Measurements from ENCODE around the gene ULK1.

ULK1 gene

DNA sequence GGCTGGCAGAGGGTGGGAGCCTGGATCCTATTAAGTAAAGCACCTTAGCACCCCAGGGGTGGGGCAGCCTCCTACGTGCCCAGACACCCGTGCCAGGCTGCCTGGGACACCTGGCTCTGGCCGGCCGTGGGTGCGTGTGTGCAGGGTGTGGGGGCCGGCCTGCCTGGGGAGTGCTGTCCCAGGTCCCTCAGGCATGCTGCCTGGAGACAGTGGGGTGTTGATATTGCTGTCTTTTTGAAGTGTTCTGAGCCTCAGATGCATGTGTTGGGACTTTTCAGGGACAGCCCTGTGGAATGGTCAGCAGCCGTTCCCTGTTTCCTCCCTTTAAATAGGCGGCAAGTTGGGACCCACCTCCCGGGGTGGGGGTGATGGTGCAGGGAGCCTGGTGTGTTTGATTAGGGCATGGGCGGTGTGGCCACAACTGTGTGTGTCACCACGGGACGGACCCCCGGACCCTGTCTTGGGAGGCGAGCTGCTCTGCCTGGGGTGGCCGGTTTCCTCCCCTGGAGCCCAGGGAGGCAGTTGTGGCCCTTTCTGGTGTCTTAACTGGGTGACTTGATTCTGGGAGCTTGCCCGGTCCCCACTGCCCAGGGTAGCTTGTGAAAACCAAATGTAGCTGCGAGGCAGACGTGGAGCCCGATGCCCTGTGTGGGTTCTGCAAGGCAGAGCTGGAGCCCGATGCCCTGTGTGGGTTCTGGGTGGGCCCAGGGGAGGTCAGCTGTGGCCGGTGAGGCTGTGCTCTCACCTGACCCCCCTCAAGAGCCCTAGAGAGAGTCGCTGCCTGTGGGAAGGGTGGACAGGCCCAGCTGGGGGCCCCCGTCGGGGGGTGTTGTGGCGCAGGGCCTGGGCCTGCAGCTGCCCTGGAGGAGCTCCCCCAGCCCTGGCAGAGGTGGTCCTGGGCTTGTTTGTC lies 8.2 kb downstream of the ULK1 start:
- Histone ChIP-seq H4K8ac (ENCODE audit: low read depth, low read length) (no peak overlapping the region), H2BK15ac (ENCODE audit: low read length) (no peak overlapping the region), H2AK5ac (ENCODE audit: low read depth, low read length) (no peak overlapping the region), H3K4me3 (ENCODE audit: low read length in 2 of 2) (peak overlapping the region in 1 of 2 donors; percentile 54), H2BK12ac (ENCODE audit: low read length) (no peak overlapping the region), H3K9ac (ENCODE audit: low read depth, low read length, poor library complexity) (no peak overlapping the region), H2BK120ac (ENCODE audit: low read depth, low read length) (peak overlapping the region; percentile 14), H3K4ac (ENCODE audit: low read length) (no peak overlapping the region), H3K23ac (ENCODE audit: low read depth, low read length, poor library complexity) (peak overlapping the region; percentile 17), H3K14ac (ENCODE audit: low read length) (no peak overlapping the region), H3K9me3 (replicated peaks in 1 of 2; ENCODE audit: control insufficient read depth in 2 of 2, insufficient read depth in 1 of 2, low read depth in 1 of 2, low read length in 2 of 2) (no peaks in the 10 kb centered on the region), H3K4me1 (ENCODE audit: control insufficient read depth in 2 of 2, insufficient read depth in 1 of 2, low read depth in 1 of 2, low read length in 2 of 2) (peaks cover 0 to 6% of the 10 kb centered on the region in 2 donors), H3K27me3 (ENCODE audit: control insufficient read depth in 3 of 3, insufficient read depth in 3 of 3, low read depth in 1 of 3, low read length in 3 of 3) (peaks cover 0 to 2% (median 0%) of the 10 kb centered on the region in 3 experiments), H3K18ac (ENCODE audit: low read length) (no peak overlapping the region), H2BK5ac (ENCODE audit: low read length) (peak overlapping the region; percentile 77), H3K27ac (replicated peaks; ENCODE audit: low read length) (no peak overlapping the region), H3K36me3 (replicated peaks in 1 of 2; ENCODE audit: control insufficient read depth in 2 of 2, insufficient read depth in 2 of 2, low read length in 2 of 2) (peaks cover 6 to 44% of the 10 kb centered on the region in 2 donors), H2AFZ (ENCODE audit: low read length) (no peak overlapping the region), H4K91ac (ENCODE audit: low read depth, low read length, poor library complexity) (no peak overlapping the region), H3K4me2 (ENCODE audit: insufficient read depth, low read length, poor library complexity, severe bottlenecking) (no peak overlapping the region), H3K79me1 (ENCODE audit: low read depth, low read length) (peaks cover 44% of the 10 kb centered on the region)
- no peak for DNase-seq (ENCODE audit: low spot score)
- no CpG with 5 or more reads among the region's 25 CpGs for WGBS, 2 donors (ENCODE audit: extremely low coverage in 2 of 2, insufficient read length in 2 of 2, insufficient replicate concordance in 1 of 2)

DNA sequence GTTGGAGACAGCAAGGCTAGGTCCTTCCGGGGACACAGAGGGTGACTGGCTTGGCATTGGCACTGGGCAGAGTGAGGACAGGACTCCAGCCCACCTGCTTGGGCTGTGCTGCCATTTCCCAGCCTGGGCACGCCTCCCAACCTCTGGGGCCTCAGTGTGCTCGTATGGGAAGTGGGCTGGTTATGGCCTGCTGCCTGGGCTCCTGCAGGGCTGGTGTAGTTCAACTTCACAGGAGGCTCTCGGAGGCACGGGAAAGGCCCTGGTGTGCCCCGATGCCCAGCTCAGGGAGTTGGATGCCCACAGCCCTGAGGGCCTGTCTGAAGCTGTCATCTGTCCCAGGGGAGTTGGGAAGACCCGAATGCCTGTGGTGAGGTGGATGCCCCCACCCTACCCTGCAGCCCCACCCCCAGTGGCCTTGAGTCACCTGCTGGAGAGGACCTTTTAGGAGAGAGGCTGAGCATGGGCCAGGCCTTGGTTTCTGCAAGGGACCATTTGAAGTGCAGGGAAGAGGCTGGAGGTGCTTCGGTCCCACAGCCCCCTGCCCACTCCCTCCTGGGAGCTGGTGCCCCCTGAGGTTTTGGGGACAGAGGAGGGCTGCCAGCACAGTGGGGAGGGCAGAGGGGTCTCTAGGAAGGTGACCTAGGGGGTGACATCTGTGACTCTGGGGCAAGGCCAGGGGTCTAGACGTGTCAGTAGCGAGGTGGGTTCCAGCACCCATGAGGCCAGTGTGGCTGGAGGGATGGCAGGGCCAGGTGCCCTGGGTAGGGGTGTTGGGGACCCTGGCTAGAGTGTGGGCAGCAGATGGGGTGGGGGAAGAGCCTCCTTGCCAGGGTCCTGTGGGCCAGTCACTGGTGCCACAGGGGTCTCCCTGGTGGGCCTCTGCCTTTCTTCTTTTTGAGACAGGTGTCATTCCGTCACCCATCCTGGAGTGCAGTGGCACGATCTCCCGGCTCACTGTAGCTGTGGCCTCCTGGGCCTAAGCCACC lies 9.1 kb downstream of the ULK1 start:
- H3K4me2 ChIP-seq (ENCODE audit: insufficient read depth, low read length, poor library complexity, severe bottlenecking) = no peak overlapping the region
- no peak for DNase-seq (ENCODE audit: low spot score)
- no CpG with 5 or more reads among the region's 13 CpGs for WGBS, 2 donors (ENCODE audit: extremely low coverage in 2 of 2, insufficient read length in 2 of 2, insufficient replicate concordance in 1 of 2)

DNA sequence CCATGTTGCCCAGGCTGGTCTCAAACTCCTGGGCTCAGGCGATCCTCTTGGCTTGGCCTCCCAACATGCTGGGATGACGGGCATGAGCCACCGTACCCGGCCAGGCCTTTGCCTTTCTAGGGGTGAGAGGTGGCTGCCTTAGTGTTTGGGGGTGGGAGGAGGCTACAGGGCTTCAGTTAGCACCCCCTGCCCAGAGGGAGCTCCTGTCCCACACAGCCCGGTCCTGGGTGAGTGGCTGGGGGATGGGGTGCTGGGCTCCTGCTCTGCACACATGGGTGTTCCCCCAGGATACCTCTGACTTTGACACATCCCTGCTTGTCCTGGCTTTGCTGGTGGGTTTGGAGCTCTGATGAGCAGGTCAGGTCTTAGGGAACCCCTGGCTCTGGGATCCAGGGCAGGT lies 9.9 kb downstream of the ULK1 start:
- H2AK5ac ChIP-seq (ENCODE audit: low read depth, low read length) = no peak overlapping the region
- H3K27ac ChIP-seq (replicated peaks; ENCODE audit: low read length) = no peak overlapping the region
- H3K27me3 ChIP-seq (ENCODE audit: control insufficient read depth in 3 of 3, insufficient read depth in 3 of 3, low read depth in 1 of 3, low read length in 3 of 3) = peaks cover 0 to 2% (median 0%) of the 10 kb centered on the region in 3 experiments
- H3K4ac ChIP-seq (ENCODE audit: low read length) = no peak overlapping the region
- H3K23ac ChIP-seq (ENCODE audit: low read depth, low read length, poor library complexity) = no peak overlapping the region
- H2AFZ ChIP-seq (ENCODE audit: low read length) = no peak overlapping the region
- H3K36me3 ChIP-seq (replicated peaks in 1 of 2; ENCODE audit: control insufficient read depth in 2 of 2, insufficient read depth in 2 of 2, low read length in 2 of 2) = peaks cover 3 to 36% of the 10 kb centered on the region in 2 donors
- H3K14ac ChIP-seq (ENCODE audit: low read length) = no peak overlapping the region
- no peaks in the 10 kb centered on the region for H3K9me3 ChIP-seq (replicated peaks in 1 of 2; ENCODE audit: control insufficient read depth in 2 of 2, insufficient read depth in 1 of 2, low read depth in 1 of 2, low read length in 2 of 2)
- no peak overlapping the region for H4K91ac ChIP-seq (ENCODE audit: low read depth, low read length, poor library complexity)
- no peak overlapping the region for H3K4me2 ChIP-seq (ENCODE audit: insufficient read depth, low read length, poor library complexity, severe bottlenecking)
- H4K8ac ChIP-seq (ENCODE audit: low read depth, low read length) = peak overlapping the region; percentile 17
- H3K79me1 ChIP-seq (ENCODE audit: low read depth, low read length) = peaks cover 49% of the 10 kb centered on the region
- no peak overlapping the region for H2BK120ac ChIP-seq (ENCODE audit: low read depth, low read length)
- no peak overlapping the region for H2BK15ac ChIP-seq (ENCODE audit: low read length)
- H3K4me1 ChIP-seq (ENCODE audit: control insufficient read depth in 2 of 2, insufficient read depth in 1 of 2, low read depth in 1 of 2, low read length in 2 of 2) = peaks cover 0 to 6% of the 10 kb centered on the region in 2 donors
- no peak overlapping the region for H3K4me3 ChIP-seq (ENCODE audit: low read length in 2 of 2)
- WGBS, 2 donors (ENCODE audit: extremely low coverage in 2 of 2, insufficient read length in 2 of 2, insufficient replicate concordance in 1 of 2) = no CpG with 5 or more reads among the region's 5 CpGs
- H3K9ac ChIP-seq (ENCODE audit: low read depth, low read length, poor library complexity) = no peak overlapping the region
- no peak overlapping the region for H2BK5ac ChIP-seq (ENCODE audit: low read length)
- H3K18ac ChIP-seq (ENCODE audit: low read length) = no peak overlapping the region
- H2BK12ac ChIP-seq (ENCODE audit: low read length) = no peak overlapping the region
- no peak for DNase-seq (ENCODE audit: low spot score)

More for the DNA sequence above, 9.1 kb downstream of the ULK1 start:
- peaks cover 47% of the 10 kb centered on the region for H3K79me1 ChIP-seq (ENCODE audit: low read depth, low read length)
- H3K9me3 ChIP-seq (replicated peaks in 1 of 2; ENCODE audit: control insufficient read depth in 2 of 2, insufficient read depth in 1 of 2, low read depth in 1 of 2, low read length in 2 of 2) = no peaks in the 10 kb centered on the region
- no peak overlapping the region for H4K8ac ChIP-seq (ENCODE audit: low read depth, low read length)
- H2AK5ac ChIP-seq (ENCODE audit: low read depth, low read length) = peak overlapping the region; percentile 61
- peak overlapping the region; percentile 17 for H3K23ac ChIP-seq (ENCODE audit: low read depth, low read length, poor library complexity)
- peaks cover 0 to 2% (median 0%) of the 10 kb centered on the region in 3 experiments for H3K27me3 ChIP-seq (ENCODE audit: control insufficient read depth in 3 of 3, insufficient read depth in 3 of 3, low read depth in 1 of 3, low read length in 3 of 3)
- peak overlapping the region in 1 of 2 donors; percentile 54 for H3K4me3 ChIP-seq (ENCODE audit: low read length in 2 of 2)
- H3K18ac ChIP-seq (ENCODE audit: low read length) = peak overlapping the region; percentile 4
- H4K91ac ChIP-seq (ENCODE audit: low read depth, low read length, poor library complexity) = no peak overlapping the region
- H3K9ac ChIP-seq (ENCODE audit: low read depth, low read length, poor library complexity) = no peak overlapping the region
- H3K14ac ChIP-seq (ENCODE audit: low read length) = no peak overlapping the region
- H3K36me3 ChIP-seq (replicated peaks in 1 of 2; ENCODE audit: control insufficient read depth in 2 of 2, insufficient read depth in 2 of 2, low read length in 2 of 2) = peaks cover 3 to 35% of the 10 kb centered on the region in 2 donors
- H2BK5ac ChIP-seq (ENCODE audit: low read length) = peak overlapping the region; percentile 77
- H3K4ac ChIP-seq (ENCODE audit: low read length) = no peak overlapping the region
- no peak overlapping the region for H2BK120ac ChIP-seq (ENCODE audit: low read depth, low read length)
- H2AFZ ChIP-seq (ENCODE audit: low read length) = no peak overlapping the region
- no peak overlapping the region for H3K27ac ChIP-seq (replicated peaks; ENCODE audit: low read length)
- H2BK15ac ChIP-seq (ENCODE audit: low read length) = no peak overlapping the region
- H2BK12ac ChIP-seq (ENCODE audit: low read length) = no peak overlapping the region
- peaks cover 0 to 6% of the 10 kb centered on the region in 2 donors for H3K4me1 ChIP-seq (ENCODE audit: control insufficient read depth in 2 of 2, insufficient read depth in 1 of 2, low read depth in 1 of 2, low read length in 2 of 2)
